ENCODE measurements around the gene ATP5PF.

DNA sequence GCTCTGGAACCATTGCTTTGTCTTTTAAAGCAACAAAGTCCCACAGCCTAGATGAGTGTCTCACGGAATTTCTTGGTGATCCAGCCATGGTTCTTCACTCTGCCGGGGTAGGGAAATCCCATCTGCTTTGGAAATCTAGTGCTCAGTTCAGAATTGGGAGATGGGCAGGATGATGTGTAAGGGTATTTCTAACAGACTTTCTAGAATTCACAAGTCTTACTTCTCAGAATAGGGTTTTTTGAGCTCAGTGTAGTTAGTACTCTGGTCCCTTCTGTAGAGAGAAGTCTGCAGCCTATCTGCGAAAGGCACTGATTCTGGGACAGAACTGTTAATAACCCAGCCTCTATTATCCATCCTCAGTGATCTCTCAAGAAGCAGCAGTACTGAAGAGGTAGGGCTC, 25.4 kb upstream of the ATP5PF start:
- TF ChIP-seq, protein P1, sequence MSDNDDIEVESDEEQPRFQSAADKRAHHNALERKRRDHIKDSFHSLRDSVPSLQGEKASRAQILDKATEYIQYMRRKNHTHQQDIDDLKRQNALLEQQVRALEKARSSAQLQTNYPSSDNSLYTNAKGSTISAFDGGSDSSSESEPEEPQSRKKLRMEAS (IDR thresholded peaks at IDR 0.05), result no peak
- TF ChIP-seq EZH2 (IDR thresholded peaks at IDR 0.05) (no peak), CBX3 (IDR thresholded peaks at IDR 0.05; ENCODE audit: low read depth) (no peak), POLR2AphosphoS5 (IDR thresholded peaks at IDR 0.05; ENCODE audit: low read depth, low read length) (no peak), SP1 (IDR thresholded peaks at IDR 0.05; ENCODE audit: low read depth) (no peak), POLR2A (IDR thresholded peaks at IDR 0.05; ENCODE audit: borderline replicate concordance, extremely low read depth, insufficient read depth, insufficient read length) (no peak), EZH2phosphoT487 (IDR thresholded peaks at IDR 0.05; ENCODE audit: borderline replicate concordance) (no peak)
- TF ChIP-seq, protein P2, sequence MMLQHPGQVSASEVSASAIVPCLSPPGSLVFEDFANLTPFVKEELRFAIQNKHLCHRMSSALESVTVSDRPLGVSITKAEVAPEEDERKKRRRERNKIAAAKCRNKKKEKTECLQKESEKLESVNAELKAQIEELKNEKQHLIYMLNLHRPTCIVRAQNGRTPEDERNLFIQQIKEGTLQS (IDR thresholded peaks at IDR 0.05), result no peak
- TF ChIP-seq, protein P3, sequence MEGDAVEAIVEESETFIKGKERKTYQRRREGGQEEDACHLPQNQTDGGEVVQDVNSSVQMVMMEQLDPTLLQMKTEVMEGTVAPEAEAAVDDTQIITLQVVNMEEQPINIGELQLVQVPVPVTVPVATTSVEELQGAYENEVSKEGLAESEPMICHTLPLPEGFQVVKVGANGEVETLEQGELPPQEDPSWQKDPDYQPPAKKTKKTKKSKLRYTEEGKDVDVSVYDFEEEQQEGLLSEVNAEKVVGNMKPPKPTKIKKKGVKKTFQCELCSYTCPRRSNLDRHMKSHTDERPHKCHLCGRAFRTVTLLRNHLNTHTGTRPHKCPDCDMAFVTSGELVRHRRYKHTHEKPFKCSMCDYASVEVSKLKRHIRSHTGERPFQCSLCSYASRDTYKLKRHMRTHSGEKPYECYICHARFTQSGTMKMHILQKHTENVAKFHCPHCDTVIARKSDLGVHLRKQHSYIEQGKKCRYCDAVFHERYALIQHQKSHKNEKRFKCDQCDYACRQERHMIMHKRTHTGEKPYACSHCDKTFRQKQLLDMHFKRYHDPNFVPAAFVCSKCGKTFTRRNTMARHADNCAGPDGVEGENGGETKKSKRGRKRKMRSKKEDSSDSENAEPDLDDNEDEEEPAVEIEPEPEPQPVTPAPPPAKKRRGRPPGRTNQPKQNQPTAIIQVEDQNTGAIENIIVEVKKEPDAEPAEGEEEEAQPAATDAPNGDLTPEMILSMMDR (IDR thresholded peaks at IDR 0.05 in 2 of 3, conservative IDR thresholded peaks at IDR 0.05 in 1 of 3; ENCODE audit: borderline replicate concordance in 1 of 3, insufficient read depth in 1 of 3, low read depth in 2 of 3, low read length in 2 of 3), result no peak
